ENCODE results near the gene DNAH12.

Gene DNAH12

GRCh38 chr3:57569859-57570450, 25.8 kb upstream of the DNAH12 start:
- no peak for ATAC-seq (replicated peaks; ENCODE audit: extremely low read depth, poor library complexity, severe bottlenecking)
- Mint-ChIP-seq H3K9me3 (no peaks in the 10 kb centered on the region), H3K27ac (ENCODE audit: low read depth) (no peak overlapping the region), H3K27me3 (no peaks in the 10 kb centered on the region), H3K4me3 (no peak overlapping the region), H3K4me1 (peaks cover 7% of the 10 kb centered on the region), H3K36me3 (ENCODE audit: insufficient read depth) (peaks cover 51% of the 10 kb centered on the region)
- DNase-seq (ENCODE audit: low spot score in 2 of 2): no peak

- peaks cover 47% of the 10 kb centered on the region for H3K36me3 Mint-ChIP-seq (ENCODE audit: insufficient read depth)
- no peaks in the 10 kb centered on the region for H3K9me3 Mint-ChIP-seq
- ATAC-seq (replicated peaks; ENCODE audit: extremely low read depth, poor library complexity, severe bottlenecking): no peak
These were observed 15.4 kb upstream of the DNAH12 start for GRCh38 chr3:57559526-57559925.

DNA sequence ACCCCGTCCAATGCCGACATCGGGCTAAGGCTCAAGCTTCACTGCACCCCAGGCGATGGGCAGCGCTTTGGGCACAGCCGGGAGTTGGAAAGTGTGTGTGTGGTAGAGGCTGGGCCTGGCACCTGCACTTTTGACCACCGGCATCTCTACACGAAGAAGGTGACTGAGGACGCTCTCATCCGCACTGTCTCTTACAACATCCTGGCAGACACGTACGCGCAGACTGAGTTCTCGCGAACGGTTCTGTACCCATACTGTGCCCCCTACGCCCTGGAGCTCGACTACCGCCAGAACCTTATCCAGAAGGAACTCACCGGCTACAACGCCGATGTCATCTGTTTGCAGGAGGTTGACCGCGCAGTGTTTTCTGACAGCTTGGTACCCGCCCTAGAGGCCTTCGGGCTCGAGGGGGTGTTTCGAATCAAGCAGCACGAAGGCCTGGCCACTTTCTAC, 13.0 kb upstream of the DNAH12 start:
- H3K9me3 Mint-ChIP-seq: no peaks in the 10 kb centered on the region
- peak; percentile 55 for ATAC-seq (replicated peaks; ENCODE audit: extremely low read depth, poor library complexity, severe bottlenecking)
- no peaks in the 10 kb centered on the region for H3K27me3 Mint-ChIP-seq
- peak overlapping the region; percentile 80 for H3K4me3 Mint-ChIP-seq
- H3K36me3 Mint-ChIP-seq (ENCODE audit: insufficient read depth): peaks cover 40% of the 10 kb centered on the region
- DNase-seq (ENCODE audit: low spot score in 2 of 2): peak; percentile 28 to 36
- peaks cover 33% of the 10 kb centered on the region for H3K4me1 Mint-ChIP-seq
- peak overlapping the region; percentile 97 for H3K27ac Mint-ChIP-seq (ENCODE audit: low read depth)

More at GRCh38 chr3:57559526-57559925, 15.4 kb upstream of the DNAH12 start:
- peak overlapping the region; percentile 43 for H3K4me3 Mint-ChIP-seq
- no peaks in the 10 kb centered on the region for H3K27me3 Mint-ChIP-seq
- peak overlapping the region; percentile 19 for H3K27ac Mint-ChIP-seq (ENCODE audit: low read depth)
- H3K4me1 Mint-ChIP-seq: peaks cover 33% of the 10 kb centered on the region
- DNase-seq (ENCODE audit: low spot score in 2 of 2): no peak

DNA sequence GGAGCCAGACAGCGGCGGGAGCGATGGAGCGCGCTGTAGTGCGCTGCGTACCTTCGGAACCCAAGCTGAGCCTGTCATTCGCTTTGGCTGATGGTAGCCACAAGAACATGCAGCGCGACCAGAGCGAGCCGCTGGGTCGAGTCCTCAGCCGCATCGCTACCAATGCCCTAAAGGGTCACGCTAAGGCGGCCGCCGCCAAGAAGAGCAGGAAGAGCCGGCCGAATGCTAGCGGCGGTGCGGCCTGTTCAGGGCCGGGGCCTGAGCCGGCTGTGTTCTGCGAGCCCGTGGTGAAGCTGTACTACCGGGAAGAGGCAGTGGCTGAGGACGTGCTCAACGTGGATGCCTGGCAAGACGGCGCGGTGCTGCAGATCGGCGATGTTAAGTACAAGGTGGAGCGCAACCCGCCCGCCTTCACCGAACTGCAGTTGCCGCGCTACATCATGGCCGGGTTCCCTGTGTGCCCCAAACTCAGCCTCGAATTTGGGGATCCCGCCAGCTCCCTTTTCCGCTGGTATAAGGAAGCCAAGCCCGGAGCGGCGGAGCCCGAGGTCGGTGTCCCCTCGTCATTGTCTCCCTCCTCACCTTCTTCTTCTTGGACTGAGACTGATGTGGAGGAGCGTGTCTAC, 12.4 kb upstream of the DNAH12 start:
- DNase-seq (ENCODE audit: low spot score in 2 of 2) (no peak), ATAC-seq (replicated peaks; ENCODE audit: extremely low read depth, poor library complexity, severe bottlenecking) (peak; percentile 47)
- no peaks in the 10 kb centered on the region for H3K9me3 Mint-ChIP-seq
- peaks cover 33% of the 10 kb centered on the region for H3K4me1 Mint-ChIP-seq
- H3K36me3 Mint-ChIP-seq (ENCODE audit: insufficient read depth): peaks cover 38% of the 10 kb centered on the region
- H3K27me3 Mint-ChIP-seq: no peaks in the 10 kb centered on the region
- peak overlapping the region; percentile 97 for H3K27ac Mint-ChIP-seq (ENCODE audit: low read depth)
- peak overlapping the region; percentile 80 for H3K4me3 Mint-ChIP-seq

- ATAC-seq (replicated peaks; ENCODE audit: extremely low read depth, poor library complexity, severe bottlenecking) (peak; percentile 71), DNase-seq (ENCODE audit: low spot score in 2 of 2) (peak; percentile 73 to 76)
- Mint-ChIP-seq H3K36me3 (ENCODE audit: insufficient read depth) (peaks cover 35% of the 10 kb centered on the region), H3K27ac (ENCODE audit: low read depth) (peak within 1 kb of the TSS; percentile 97), H3K9me3 (no peaks in the 10 kb centered on the region), H3K27me3 (no peaks in the 10 kb centered on the region), H3K4me1 (peaks cover 33% of the 10 kb centered on the region), H3K4me3 (peak within 1 kb of the TSS; percentile 80)
These were observed 11.8 kb upstream of the DNAH12 start, which contains the start of gene PDE12 for GRCh38 chr3:57555738-57556458. Gene PDE12, plus strand, starts transcription at chr3:57556274. Its CDS starts 106 bp downstream, at chr3:57556380.

DNA sequence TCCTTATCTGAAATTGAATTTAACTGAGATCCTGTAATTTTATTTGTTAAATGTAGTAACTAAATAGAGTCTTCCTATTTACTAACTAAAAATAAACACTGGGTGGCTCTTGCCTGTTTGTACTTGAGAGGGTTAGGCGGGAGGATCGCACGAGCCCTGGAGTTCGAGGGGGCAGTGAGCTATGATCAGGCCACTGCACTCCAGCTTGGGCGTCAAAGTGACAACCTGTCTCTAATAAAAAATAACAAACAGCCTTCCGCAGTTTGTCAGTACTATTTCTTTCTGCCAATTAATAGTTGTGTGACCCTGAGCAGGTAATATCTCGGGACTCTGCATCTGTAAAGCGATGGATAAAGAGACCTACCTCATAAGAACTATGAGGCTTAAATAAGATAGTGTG, 11.2 kb upstream of the DNAH12 start:
- Mint-ChIP-seq H3K4me1 (peaks cover 28% of the 10 kb centered on the region), H3K27ac (ENCODE audit: low read depth) (peak overlapping the region; percentile 97), H3K27me3 (no peaks in the 10 kb centered on the region), H3K9me3 (no peaks in the 10 kb centered on the region), H3K4me3 (peak overlapping the region; percentile 80), H3K36me3 (ENCODE audit: insufficient read depth) (peaks cover 31% of the 10 kb centered on the region)
- DNase-seq (ENCODE audit: low spot score in 2 of 2): no peak
- no peak for ATAC-seq (replicated peaks; ENCODE audit: extremely low read depth, poor library complexity, severe bottlenecking)

DNA sequence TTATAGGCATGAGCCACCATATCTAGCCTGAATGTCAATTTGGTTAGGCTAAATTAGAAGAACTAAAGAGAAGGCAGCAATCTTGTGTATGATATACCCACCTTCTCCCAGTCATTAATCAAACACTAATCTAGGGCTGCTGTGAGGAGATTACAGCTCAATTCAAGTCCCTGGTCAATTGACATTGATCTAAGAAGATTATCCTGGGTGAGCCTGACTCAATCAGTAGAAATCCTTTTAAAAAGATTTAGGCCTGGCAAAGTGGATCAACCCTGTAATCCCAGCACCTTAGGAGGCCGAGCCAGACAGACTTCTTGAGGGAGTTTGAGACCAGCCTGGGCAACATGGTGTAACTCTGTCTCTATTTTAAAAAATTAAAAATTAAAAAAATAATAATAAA, 2.5 kb upstream of the DNAH12 start:
- no peak for ATAC-seq (replicated peaks; ENCODE audit: extremely low read depth, poor library complexity, severe bottlenecking)
- no peaks in the 10 kb centered on the region for H3K36me3 Mint-ChIP-seq (ENCODE audit: insufficient read depth)
- no peak overlapping the region for H3K27ac Mint-ChIP-seq (ENCODE audit: low read depth)
- no peaks in the 10 kb centered on the region for H3K9me3 Mint-ChIP-seq
- no peak for DNase-seq (ENCODE audit: low spot score in 2 of 2)
- no peak overlapping the region for H3K4me3 Mint-ChIP-seq
- no peaks in the 10 kb centered on the region for H3K27me3 Mint-ChIP-seq
- no peaks in the 10 kb centered on the region for H3K4me1 Mint-ChIP-seq

GRCh38 chr3:57545636-57546268, 1.6 kb upstream of the DNAH12 start:
- no peak overlapping the region for H3K4me3 Mint-ChIP-seq
- no peaks in the 10 kb centered on the region for H3K4me1 Mint-ChIP-seq
- ATAC-seq (replicated peaks; ENCODE audit: extremely low read depth, poor library complexity, severe bottlenecking) (no peak), DNase-seq (ENCODE audit: low spot score in 2 of 2) (no peak)
- H3K27me3 Mint-ChIP-seq: no peaks in the 10 kb centered on the region
- no peak overlapping the region for H3K27ac Mint-ChIP-seq (ENCODE audit: low read depth)
- no peaks in the 10 kb centered on the region for H3K9me3 Mint-ChIP-seq
- H3K36me3 Mint-ChIP-seq (ENCODE audit: insufficient read depth): no peaks in the 10 kb centered on the region

DNA sequence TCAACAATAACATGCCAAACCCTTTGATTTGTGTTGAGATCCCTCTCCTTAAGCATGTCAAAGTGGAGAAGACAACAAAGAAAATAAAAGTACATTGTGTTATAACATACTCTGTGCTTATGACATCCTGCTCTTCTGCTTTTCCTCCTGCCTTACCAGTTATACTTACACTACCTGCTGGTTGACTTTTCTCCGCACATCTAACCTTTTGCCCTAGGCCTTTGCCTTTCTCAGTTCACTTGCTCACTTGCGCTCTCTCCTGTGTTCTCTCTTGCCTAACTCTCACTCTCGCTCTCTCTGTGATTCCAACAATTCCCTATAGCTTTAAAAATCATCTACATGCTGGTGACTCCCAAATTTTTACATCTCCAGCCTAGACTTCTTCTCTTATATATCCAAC, 5.7 kb downstream of the DNAH12 start:
- no peak overlapping the region for H3K27ac Mint-ChIP-seq (ENCODE audit: low read depth)
- H3K36me3 Mint-ChIP-seq (ENCODE audit: insufficient read depth): no peaks in the 10 kb centered on the region
- H3K4me1 Mint-ChIP-seq: no peaks in the 10 kb centered on the region
- DNase-seq (ENCODE audit: low spot score in 2 of 2) (no peak), ATAC-seq (replicated peaks; ENCODE audit: extremely low read depth, poor library complexity, severe bottlenecking) (no peak)
- H3K9me3 Mint-ChIP-seq: no peaks in the 10 kb centered on the region
- H3K4me3 Mint-ChIP-seq: no peak overlapping the region
- H3K27me3 Mint-ChIP-seq: no peaks in the 10 kb centered on the region

DNA sequence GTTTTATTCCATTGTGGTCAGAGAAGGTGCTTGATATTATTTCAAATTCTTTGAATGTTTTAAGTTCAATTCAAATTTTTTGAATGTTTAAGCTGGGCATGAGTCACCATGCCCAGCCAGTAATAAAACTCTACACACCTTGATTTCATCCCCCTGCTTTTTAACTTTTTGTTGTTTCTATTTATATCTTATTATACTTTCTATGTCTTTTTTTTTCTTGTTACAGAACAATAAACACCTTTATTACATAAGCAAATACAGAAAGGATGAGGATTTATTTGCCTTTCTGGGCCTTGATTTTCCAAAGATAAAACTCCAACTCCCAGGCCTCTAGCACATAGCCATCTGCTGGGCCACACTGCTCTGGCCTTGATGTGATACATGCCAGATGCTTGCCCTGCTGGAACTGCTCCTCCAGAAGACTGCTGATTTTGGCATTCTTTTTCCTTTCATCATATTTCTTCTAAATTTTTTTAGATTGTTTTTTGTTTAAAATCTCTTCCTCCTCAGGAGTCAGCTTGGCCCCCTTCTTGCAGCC, 14.0 kb downstream of the DNAH12 start:
- no peak overlapping the region for H3K4me3 Mint-ChIP-seq
- no peaks in the 10 kb centered on the region for H3K36me3 Mint-ChIP-seq (ENCODE audit: insufficient read depth)
- H3K27me3 Mint-ChIP-seq: no peaks in the 10 kb centered on the region
- H3K4me1 Mint-ChIP-seq: no peaks in the 10 kb centered on the region
- ATAC-seq (replicated peaks; ENCODE audit: extremely low read depth, poor library complexity, severe bottlenecking) (no peak), DNase-seq (ENCODE audit: low spot score in 2 of 2) (no peak)
- no peak overlapping the region for H3K27ac Mint-ChIP-seq (ENCODE audit: low read depth)
- no peaks in the 10 kb centered on the region for H3K9me3 Mint-ChIP-seq

DNA sequence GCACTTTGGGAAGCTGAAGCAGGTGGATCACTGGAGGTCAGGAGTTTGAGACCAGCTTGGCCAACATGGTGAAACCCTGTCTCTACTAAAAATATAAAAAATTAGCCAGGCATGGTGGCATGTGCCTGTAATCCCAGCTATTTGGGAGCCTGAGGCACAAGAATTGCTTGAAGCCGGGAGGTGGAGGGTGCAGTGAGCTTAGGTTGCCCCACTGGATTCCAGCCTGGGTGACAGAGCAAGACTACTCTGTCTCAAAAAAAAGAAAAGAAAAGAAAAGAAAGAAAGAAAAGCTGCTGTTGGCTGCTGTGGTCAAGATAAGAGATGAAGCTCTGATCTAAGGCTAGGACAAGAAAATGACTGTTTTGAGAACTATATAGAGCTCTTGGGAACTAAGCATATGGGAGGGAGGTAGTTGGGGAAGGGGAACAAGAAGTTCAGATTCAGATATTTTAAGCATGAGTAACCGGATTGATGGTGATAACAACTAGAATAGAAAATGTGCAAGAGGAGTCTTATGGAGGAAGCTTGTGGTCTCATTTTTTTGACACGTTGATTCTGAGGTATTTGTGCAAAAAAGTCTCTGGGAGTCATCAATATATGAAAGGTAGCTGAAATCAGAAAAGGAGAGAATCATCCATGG, 25.7 kb downstream of the DNAH12 start:
- H3K36me3 Mint-ChIP-seq (ENCODE audit: insufficient read depth): no peaks in the 10 kb centered on the region
- ATAC-seq (replicated peaks; ENCODE audit: extremely low read depth, poor library complexity, severe bottlenecking): no peak

GRCh38 chr3:57512166-57512565, 32.0 kb downstream of the DNAH12 start:
- DNase-seq (ENCODE audit: low spot score in 2 of 2) (no peak), ATAC-seq (replicated peaks; ENCODE audit: extremely low read depth, poor library complexity, severe bottlenecking) (no peak)
- Mint-ChIP-seq H3K36me3 (ENCODE audit: insufficient read depth) (peaks cover 1% of the 10 kb centered on the region), H3K27me3 (peaks cover 30% of the 10 kb centered on the region), H3K4me1 (no peaks in the 10 kb centered on the region), H3K27ac (ENCODE audit: low read depth) (no peak overlapping the region), H3K9me3 (no peaks in the 10 kb centered on the region), H3K4me3 (no peak overlapping the region)

More for the DNA sequence above, 25.7 kb downstream of the DNAH12 start:
- Mint-ChIP-seq H3K4me3 (no peak overlapping the region), H3K9me3 (no peaks in the 10 kb centered on the region), H3K4me1 (peaks cover 8% of the 10 kb centered on the region), H3K27me3 (no peaks in the 10 kb centered on the region), H3K27ac (ENCODE audit: low read depth) (no peak overlapping the region)
- no peak for DNase-seq (ENCODE audit: low spot score in 2 of 2)
